ENCODE results near the gene KRTAP10-5.

DNA sequence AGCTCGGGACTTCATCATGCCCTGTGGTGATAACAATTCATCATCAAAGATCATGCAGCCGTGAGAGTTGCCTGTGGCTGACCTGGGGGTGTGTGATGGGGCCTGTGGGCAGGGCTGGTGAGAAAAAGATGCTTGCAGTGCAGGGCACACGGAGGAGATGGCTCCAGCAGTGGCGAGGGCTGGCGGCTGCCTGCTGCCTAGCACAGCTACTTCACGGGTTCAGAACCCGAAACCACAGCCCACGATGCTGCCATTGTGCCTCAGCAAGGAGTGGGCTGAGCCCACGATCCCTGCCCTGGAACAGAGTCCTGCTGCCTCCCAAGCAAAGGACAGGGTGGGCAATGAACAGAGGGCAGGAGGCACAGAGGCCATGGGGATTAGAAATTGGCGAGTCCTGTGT lies 45.9 kb upstream of the KRTAP10-5 start:
- TF ChIP-seq, protein P1, sequence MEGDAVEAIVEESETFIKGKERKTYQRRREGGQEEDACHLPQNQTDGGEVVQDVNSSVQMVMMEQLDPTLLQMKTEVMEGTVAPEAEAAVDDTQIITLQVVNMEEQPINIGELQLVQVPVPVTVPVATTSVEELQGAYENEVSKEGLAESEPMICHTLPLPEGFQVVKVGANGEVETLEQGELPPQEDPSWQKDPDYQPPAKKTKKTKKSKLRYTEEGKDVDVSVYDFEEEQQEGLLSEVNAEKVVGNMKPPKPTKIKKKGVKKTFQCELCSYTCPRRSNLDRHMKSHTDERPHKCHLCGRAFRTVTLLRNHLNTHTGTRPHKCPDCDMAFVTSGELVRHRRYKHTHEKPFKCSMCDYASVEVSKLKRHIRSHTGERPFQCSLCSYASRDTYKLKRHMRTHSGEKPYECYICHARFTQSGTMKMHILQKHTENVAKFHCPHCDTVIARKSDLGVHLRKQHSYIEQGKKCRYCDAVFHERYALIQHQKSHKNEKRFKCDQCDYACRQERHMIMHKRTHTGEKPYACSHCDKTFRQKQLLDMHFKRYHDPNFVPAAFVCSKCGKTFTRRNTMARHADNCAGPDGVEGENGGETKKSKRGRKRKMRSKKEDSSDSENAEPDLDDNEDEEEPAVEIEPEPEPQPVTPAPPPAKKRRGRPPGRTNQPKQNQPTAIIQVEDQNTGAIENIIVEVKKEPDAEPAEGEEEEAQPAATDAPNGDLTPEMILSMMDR (IDR thresholded peaks at IDR 0.05) = no peak
- no peak for TF ChIP-seq POLR2A (IDR thresholded peaks at IDR 0.05)

All from adrenal gland (tissue), 5 donors.